GM12878 (cell line): Measurements from ENCODE around the gene ARVCF.

Source experiments
- ASH2L ChIP-seq: fragments of 300-600, 200-600 bp; sonication (generic); IDR thresholded peaks from 2 replicates; pipeline ENCODE4 v1.6.1; 2017; ENCODE audit warnings: low read depth, mild to moderate bottlenecking, borderline replicate concordance
- CEBPB ChIP-seq, 2 experiments: fragments of 150-350 bp in 1 of 2; IDR thresholded peaks; 2 replicates each; pipeline ENCODE4 v1.6.1; 2012 to 2014; ENCODE audit warnings: low read depth in 2 of 2, low read length in 2 of 2, borderline replicate concordance in 1 of 2, inconsistent platforms in 1 of 2
- DPF2 ChIP-seq: fragments of 450-650 bp; IDR thresholded peaks from 2 replicates; pipeline ENCODE4 v1.6.1; 2017; ENCODE audit warnings: mild to moderate bottlenecking
- EZH2 ChIP-seq: IDR thresholded peaks from 2 replicates; pipeline ENCODE4 v1.6.1; 2012; ENCODE audit warnings: low read depth, mild to moderate bottlenecking, control low read depth, inconsistent platforms, low read length, borderline replicate concordance; ENCODE audit not compliant: control insufficient read depth
- FOXM1 ChIP-seq: IDR thresholded peaks from 2 replicates; pipeline ENCODE4 v1.6.1; 2012; ENCODE audit warnings: low read depth, mild to moderate bottlenecking, inconsistent platforms, low read length, moderate library complexity
- HDAC6 ChIP-seq: fragments of 200-600 bp; sonication (generic); IDR thresholded peaks from one replicate; pipeline ENCODE4 v1.8.0; 2017; ENCODE audit warnings: antibody characterized with exemption; ENCODE audit not compliant: unreplicated experiment
- IKZF1 ChIP-seq: fragments of 450-650 bp; conservative IDR thresholded peaks from 2 replicates; pipeline ENCODE4 v1.6.1; 2017; ENCODE audit warnings: antibody characterized with exemption, mild to moderate bottlenecking
- MEF2A ChIP-seq: IDR thresholded peaks from 2 replicates; pipeline ENCODE4 v1.6.1; 2011; ENCODE audit warnings: low read depth, mild to moderate bottlenecking, low read length, moderate library complexity; ENCODE audit not compliant: insufficient read depth
- POLR2AphosphoS5 ChIP-seq: IDR thresholded peaks from 2 replicates; pipeline ENCODE4 v1.6.1; 2011; ENCODE audit warnings: mild to moderate bottlenecking, low read length, inconsistent platforms
- TAF1 ChIP-seq: IDR thresholded peaks from 2 replicates; pipeline ENCODE4 v1.6.1; 2011; ENCODE audit warnings: mild to moderate bottlenecking, low read depth, low read length, borderline replicate concordance
- TF ChIP-seq, protein P1 (sequence below), 3 experiments: IDR thresholded peaks in 2 of 3; conservative IDR thresholded peaks in 1 of 3; 2 replicates each; pipeline ENCODE4 v1.5.1; 2011; ENCODE audit warnings: low read depth in 3 of 3, low read length in 3 of 3, mild to moderate bottlenecking in 3 of 3, control low read depth in 2 of 3, moderate library complexity in 2 of 3, inconsistent platforms in 1 of 3, mixed read lengths in 1 of 3; ENCODE audit not compliant: control insufficient read depth in 2 of 3, insufficient read depth in 1 of 3; ENCODE audit errors: extremely low read depth in 1 of 3

GRCh38 chr22:19960491-19961200, 56.0 kb downstream of the ARVCF start:
- TF ChIP-seq CEBPB (IDR thresholded peaks at IDR 0.05; ENCODE audit: borderline replicate concordance in 1 of 2, low read depth in 2 of 2, low read length in 2 of 2) (no peak), TAF1 (no peak), FOXM1 (no peak), EZH2 (no peak), ASH2L (no peak), DPF2 (no peak), HDAC6 (no peak), IKZF1 (no peak), POLR2AphosphoS5 (no peak), MEF2A (no peak)
- TF ChIP-seq, protein P1, sequence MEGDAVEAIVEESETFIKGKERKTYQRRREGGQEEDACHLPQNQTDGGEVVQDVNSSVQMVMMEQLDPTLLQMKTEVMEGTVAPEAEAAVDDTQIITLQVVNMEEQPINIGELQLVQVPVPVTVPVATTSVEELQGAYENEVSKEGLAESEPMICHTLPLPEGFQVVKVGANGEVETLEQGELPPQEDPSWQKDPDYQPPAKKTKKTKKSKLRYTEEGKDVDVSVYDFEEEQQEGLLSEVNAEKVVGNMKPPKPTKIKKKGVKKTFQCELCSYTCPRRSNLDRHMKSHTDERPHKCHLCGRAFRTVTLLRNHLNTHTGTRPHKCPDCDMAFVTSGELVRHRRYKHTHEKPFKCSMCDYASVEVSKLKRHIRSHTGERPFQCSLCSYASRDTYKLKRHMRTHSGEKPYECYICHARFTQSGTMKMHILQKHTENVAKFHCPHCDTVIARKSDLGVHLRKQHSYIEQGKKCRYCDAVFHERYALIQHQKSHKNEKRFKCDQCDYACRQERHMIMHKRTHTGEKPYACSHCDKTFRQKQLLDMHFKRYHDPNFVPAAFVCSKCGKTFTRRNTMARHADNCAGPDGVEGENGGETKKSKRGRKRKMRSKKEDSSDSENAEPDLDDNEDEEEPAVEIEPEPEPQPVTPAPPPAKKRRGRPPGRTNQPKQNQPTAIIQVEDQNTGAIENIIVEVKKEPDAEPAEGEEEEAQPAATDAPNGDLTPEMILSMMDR (IDR thresholded peaks at IDR 0.05 in 2 of 3, conservative IDR thresholded peaks at IDR 0.05 in 1 of 3; ENCODE audit: control insufficient read depth in 2 of 3, extremely low read depth in 1 of 3, insufficient read depth in 1 of 3, low read depth in 3 of 3, low read length in 3 of 3) = no peak
